NCI-H2081 (cell line): ENCODE measurements around the gene RBM20.

ENCODE experiments used
- DNase-seq, 2 experiments: peaks; one replicate each; lab custom pipeline; 2025; lab: John Stamatoyannopoulos, UW

Gene RBM20

DNA sequence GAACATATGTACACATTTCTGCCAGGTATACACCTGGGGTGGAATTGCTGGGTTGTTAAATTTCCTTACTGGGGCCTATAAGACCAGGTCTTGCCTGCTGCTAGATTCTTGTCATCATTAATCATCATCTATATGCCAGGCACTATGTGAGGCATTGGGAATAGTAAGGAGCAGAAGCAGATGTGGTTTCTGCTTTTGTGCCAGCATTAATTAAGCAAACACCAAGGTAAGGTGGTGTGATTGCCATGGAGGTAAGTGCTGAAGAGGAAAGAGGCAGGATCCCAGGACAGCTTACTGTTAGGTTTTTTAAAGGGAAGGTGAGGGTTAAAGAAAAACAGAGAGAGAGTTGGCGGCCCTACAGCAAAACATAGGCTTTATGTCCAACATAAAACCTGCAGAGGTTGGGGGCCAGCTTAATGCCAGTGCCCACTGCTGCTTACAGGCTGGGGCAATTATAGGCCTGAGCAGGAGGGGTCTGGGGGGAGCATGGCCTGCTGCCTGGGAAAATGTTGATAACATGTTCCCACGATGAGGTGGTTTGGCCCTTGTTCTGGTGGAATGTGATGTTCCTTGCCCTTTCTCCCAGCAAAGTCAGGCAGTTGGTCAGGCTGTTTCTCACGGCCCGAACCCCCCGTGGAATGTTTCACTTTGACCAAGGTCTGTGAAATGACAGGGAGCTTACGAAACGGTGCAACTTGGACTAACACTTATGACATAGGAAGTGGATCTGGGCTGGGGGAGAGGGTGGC lies 93.9 kb downstream of the RBM20 start:
- DNase-seq, result no peak

DNA sequence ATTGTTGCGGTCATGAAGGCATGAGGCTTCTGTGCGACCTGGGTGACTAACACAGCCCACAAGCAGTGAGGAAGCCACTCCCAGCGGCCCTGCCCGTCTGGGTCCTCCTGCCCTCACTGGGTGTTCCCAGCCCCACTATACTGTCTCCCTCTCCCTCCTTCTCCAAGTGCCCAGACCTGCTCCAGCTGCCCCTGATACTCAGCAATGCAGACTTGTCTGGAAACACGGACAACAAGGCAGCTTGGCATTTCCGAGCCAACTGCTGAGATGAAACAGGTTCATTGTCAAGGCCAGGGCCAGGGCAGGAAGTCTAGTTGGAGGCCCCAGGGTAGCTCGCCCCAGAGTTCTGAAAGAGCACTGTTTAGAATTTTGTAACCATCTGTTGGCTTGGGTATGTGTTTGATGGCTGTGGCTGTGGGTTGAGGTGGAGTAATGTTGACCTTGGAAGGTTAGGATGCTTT lies 95.7 kb downstream of the RBM20 start:
- DNase-seq, result no peak

DNA sequence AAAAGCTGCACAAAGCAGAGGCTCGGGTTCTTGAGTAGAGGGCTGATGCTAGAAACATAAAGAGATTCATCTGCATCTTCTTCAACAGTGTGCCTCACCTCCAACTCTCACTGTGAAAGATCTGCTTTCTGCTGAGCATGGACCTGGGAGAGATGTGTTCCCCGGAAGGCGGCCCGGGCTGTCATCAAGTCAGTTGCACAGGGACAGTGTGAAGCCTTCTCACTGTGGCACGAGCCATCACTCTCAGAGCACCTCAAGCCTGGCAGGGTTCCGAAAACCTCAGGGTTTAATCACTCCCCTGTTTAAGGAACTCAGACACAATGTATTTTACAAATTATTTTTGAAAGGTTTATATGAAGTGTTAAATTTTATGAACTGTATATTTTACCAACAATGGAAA lies 98.7 kb downstream of the RBM20 start:
- no peak for DNase-seq

DNA sequence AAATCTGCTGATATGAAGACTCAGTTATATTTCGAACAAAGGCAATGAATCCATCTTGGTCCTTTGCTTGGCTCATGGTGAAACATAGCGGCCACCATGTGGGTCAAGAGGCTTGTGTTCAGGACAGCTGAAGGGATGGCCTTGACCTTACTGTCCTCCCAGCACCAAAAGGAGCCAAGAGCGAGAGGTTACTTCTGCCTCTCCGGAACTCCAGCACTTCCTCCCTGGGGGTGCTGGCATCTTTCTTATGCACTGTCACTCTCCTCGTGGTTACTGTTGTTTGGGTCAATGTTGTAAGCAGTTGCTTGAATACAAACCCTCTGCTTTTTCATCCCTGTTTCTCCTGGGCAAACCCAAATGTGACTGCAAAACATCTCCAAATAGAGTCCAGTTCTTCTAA lies 100.6 kb downstream of the RBM20 start:
- DNase-seq, result no peak

DNA sequence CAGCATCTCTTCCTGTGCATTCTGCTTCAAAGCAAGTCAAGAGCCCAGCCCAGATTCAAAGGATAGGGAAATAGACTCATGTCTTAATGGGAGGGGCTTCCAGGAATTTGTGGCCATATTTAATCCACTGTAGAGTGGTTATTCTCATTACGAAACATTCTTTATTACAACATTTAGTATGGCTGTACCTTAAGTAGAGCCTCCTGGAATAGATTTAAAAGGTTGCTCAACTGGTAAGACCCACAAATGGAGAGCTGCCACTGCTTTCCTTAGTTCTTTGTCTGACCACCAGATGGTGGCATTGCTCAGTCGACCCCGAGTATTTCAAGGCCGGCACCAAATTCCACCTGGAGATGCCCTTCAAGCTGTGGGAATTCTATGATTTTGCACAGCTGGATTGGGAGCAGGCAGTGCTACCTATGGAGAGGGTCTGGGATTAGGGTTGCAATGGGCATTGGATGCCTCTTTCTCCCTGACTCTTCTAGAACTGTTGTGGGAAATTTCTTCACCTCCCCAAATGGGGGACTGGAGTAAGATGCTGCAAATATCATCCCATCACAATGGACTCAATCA lies 102.2 kb downstream of the RBM20 start:
- DNase-seq, result peak; percentile 27 to 37

DNA sequence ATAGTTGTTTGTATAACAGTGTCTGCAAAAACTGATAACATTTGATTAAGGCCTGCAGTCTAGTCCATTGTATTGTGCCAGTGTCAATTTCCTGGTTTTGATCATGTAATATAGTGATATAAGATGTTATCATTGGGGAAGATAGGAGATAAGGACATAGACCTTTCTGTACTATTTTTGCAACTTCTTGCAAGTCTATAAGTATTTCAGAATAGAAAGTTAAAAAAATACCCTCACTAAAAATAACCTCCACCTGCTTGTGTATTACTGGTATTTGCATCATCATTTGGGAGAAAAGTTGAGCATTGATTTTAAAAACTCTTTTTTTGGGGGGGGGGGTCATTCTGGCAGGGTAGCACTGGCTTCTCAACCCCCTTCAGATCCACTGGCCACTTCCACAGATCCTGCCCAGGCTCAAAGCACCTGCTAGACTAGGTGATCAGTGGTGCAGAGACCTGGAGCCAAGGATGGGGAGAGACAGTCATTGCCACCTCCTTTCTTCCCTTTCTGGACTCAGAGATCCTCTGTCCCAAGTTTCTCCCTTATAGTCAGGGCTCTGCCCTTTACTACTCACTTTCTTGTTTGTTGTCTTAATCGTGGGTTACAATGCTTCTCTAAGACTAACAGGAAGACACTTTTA lies 103.0 kb downstream of the RBM20 start:
- no peak for DNase-seq

DNA sequence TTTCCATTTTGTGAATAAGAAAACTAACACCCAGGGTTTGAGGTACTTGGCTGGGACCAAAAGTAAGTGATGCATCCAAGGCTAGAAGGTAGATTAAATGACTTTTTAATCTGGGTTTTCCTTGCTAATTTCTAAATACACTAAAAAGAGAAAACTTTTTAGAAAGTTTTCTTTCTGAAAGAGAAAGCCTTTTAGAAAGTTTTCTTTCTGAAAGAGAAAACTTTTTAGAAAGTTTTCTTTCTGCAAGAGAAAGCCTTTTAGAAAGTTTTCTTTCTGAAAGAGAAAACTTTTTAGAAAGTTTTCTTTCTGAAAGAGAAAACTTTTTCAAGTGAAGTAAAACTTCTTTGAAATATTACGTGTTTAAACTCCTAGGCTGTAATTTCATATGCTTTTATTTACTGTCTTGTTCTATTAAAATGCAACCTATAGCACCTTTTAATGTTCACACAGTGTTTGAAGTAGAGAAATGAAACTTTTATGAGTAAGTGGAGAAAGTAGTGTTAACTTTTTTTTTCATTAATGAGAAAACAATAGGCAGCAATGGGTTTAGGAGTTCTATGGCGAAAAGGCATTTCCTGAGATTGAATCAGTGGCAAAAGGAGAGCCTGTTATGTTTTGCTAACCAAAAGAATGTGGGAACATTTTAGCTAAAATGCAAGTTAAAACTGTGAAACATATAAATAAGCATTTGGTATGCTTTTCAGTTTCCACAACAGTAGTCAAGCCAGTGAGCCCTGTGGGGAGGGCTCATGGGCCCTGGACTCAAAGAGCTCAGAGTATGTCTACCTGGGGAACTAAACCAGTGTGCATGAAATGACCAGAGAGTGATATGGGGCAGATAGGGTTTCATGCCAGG lies 103.7 kb downstream of the RBM20 start:
- no peak for DNase-seq

DNA sequence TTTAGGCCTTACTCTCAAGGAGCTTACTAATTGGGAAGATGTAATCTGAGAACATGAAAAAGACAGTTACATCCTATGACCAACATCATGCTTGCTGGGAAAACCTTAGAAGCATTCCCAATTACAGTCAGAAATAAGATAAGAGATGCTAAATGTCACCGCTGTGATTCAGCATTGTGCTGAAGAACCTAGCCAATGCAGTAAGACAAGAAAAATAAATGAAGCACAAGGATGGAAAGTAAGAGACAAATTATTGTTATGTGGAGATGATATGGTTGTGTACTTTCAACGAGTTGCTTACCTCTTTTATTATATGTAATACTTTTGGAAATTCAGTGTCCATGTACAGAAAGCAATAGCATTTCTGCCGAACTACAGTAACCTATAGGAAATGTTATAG lies 104.8 kb downstream of the RBM20 start:
- no peak for DNase-seq

DNA sequence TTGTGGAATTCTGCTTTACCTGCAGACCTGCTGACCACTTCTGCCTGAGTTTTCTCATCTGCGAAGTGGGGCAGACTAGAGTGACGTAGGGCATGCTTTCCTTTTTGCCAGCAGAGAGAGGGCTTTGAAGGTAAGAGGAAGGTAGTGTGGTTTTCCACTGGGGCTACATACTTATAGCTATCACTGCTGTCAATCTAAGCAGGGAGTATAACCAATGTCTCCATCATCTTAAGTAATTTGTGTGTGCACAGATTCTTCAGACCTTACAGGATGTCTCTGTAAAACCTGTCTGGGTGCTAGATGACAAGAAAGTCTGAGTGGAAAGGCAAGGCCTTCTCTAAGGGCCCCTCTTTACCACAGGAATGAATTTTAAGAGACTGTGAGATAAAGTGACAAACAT lies 106.8 kb downstream of the RBM20 start:
- DNase-seq, result no peak

DNA sequence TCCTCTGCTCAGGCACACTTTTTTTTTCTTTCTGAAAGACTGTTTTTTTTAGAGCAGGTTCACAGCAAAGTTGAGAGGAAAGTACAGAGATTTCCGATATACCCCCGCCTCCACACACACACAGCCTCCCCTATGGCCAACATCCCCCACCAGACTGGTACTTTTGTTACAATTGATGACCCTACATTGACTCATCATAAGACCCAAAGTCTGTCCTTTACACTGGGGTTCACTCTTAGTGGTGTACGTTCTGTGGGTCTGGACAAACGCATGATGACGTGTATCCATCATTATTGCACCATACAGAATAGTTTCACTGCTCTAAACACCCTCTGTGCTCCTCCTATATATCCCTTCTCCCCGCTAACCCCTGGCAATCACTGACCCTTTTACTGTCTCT lies 107.7 kb downstream of the RBM20 start:
- DNase-seq, result no peak

DNA sequence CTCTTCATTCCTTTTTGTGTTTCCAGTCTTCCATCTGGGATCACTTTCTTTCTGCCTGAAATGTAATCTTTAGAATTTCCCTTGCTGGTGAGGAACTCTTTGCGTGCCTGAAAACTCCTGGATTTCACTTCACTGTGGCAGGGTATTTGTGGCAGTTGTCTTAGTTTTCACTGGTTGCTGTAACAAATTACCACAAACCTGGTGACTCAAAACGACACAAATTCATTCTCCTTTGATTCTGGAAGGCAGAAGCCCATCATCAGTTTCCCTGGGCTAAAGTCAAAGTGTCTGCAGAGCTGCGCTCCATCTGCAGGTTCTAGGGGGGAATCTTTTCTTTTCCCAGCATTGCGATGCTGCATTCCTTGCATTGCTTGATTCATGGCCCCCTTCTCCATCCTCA lies 109.3 kb downstream of the RBM20 start:
- DNase-seq, result no peak

DNA sequence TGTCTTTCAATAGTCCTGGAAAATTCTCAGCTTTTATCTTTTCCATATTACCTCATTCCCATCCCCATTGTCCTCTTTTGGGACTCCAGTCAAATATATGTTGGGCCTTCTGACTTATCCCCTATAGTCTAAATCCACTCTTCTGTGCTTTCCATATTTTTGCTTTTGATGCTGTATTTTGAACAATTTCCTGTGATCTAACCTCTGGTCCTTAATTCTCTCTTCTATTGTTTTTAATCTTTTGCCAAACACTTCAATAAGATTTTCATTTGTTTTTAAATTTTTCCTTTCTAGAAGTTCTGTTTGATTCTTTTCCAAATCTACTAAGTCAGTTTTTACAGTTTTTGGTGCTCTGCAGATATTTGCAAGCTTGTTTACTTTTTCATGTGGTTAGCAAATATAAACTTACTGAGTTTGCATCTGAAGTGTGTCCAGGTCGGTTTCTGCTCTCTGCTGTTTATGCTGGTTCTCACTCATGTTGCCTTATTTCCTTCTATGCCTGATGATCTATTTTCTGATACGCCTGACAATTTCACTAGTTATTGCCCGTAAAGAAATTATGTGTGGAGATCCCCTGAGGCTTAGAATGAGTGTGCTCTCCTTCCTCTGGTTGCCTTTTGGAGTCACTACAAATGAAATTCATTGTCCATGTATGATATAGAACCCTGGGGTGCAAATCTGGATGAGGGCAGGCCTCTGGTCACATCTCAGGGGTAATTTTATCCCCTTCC lies 110.4 kb downstream of the RBM20 start:
- no peak for DNase-seq

DNA sequence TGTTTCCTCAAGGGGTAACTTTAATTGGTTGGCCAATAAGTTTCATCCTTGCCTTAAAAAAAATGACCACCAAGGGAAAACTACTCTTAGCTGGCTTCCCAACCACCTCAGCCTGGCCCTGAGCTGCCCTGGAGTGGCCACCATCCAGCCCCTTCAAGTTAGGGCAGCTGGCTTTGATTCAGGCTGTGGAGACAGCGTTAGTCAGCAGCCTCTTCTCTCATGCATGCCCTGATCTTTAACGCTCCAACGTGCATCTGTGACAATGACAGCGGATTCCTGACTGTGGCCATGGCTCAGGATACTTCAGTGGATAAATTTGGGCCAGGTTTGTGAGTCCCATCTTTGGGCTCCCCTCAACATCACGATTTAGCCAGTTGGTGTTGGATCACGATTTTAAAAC lies 111.6 kb downstream of the RBM20 start:
- no peak for DNase-seq

DNA sequence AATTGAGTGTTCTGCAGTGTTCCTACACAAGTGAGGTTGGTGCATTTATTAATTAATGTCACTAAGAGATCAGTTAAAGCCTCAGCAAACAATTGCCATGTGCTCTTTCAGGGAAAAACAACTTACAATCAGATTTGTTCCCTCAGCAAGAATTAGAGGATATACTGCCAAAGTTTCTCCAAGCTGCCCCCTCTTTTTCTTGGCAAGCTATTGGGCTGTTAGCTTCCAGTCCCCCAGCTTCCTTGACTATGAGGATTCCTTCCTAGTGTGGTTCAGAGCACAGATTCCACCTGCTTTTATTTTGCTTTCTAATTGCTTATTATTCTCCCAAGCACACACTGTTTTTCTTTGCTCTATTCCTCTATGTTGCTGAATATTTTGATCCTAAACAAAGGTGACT lies 112.7 kb downstream of the RBM20 start:
- DNase-seq, result no peak

DNA sequence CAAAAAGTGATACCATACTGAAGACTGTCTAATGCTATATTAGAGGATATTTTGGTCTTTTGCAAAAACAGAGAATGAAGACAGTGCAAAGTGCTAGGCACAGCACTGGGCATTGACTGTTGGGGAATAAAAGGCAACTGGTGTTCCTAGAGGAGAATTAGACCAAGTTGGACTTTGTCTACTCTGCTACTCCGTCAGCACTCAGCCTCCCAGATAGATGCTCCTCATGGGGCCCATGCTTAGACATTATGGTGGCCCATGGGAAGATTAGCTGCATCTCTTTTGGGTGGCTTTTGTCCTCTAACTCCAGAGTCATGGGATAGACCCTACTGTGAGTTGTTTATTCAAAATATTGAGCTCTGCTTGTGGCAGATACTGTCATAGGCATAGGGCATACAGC lies 113.5 kb downstream of the RBM20 start:
- no peak for DNase-seq

DNA sequence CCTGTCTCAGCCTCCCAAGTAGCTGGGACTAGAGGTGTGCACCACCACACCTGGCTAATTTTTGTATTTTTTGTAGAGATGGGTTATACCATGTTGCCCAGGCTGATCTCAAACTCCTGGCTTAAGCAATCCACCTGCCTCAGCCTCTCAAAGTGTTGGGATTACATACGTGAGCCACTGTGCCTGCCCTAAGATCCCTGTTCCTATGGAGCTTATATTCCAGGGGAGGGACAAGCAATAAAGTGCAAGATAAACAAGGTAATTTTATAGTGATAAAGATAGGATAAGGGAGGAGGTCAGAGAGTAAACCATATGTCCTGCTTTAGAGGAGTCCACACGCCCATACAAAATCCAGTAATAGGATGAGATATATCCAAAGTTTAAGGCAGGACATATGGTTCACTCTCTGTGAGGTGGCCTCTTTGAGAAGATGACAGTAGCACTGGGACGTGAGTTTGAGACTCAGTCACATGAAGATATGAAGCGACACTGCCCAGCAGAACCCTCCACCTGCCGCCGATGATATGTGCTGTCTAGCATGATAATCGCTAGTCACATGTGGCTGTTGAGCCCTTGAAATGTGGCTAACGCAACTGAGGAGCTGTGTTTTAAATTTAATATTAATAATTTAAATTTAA lies 114.1 kb downstream of the RBM20 start:
- no peak for DNase-seq

DNA sequence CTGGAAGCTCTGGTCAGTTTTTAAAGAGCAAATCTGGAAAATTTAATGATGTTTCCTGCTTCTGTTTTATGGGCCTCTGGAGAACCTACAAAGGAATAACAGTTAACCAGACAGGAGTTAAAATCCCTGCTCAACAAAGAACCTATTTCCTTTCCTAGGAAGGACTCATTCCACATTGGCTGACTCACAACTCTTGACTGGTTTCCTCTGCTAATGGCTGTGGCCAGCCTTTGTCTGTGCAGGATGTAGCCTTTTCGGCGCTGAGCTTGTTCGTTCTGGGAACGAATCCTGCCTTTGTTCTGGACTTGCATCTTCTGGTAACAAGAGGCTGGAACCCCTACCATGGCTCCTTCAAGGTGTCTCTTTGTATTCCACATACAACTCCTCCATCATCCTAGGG lies 114.8 kb downstream of the RBM20 start:
- no peak for DNase-seq

DNA sequence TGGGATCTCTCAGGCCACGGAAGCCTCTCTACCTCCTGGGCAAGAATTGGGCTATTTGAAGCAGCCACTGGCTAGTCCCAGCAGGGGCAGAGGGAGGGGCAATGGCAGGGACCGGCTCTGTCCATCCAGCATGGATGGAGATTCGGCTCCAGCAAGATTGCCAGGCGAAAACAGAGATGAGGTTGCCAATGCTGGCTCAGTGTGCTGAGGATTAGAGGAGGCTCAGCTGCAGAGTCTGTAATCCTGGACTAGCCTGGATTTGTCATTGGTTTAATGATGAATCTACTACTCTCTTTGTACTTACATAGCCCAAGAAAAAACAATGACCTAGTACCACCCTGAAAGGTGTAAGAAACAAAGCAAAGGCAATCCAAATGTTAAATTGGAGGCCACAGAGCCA lies 115.4 kb downstream of the RBM20 start:
- DNase-seq, result no peak

DNA sequence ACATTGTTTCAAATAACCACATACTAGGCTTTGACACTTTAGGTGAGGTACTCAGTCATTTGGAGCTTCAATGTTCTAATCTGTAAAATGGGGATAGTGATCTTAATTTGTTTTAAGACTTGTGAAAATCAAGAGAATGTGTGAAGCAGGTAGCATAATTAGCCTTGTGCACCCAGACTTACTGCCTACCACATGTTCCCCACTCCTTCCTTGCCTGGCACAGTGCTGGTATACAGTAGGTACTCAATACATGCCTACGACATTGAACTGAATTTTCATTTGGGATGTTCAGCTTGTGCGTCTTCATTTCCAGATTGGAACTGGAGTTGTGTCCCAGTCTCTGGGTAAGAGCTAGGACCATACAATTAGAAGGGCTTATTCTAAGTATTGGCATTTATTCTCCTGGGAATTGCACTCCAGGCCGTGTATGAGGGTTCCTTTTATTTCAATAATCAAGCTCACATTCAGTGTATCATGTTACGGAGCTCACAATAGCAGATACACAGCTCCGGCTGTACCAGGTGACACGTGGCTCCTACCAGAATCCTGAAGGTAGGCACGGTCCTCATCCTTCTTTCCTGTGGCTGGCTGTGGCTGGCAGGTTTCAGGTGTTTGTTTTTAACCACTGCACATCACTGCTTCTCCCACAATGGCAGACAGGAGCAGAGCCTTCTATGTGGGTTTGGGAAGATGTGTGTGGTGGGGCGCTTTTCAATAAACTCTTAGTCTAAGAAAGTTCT lies 118.1 kb downstream of the RBM20 start:
- no peak for DNase-seq

DNA sequence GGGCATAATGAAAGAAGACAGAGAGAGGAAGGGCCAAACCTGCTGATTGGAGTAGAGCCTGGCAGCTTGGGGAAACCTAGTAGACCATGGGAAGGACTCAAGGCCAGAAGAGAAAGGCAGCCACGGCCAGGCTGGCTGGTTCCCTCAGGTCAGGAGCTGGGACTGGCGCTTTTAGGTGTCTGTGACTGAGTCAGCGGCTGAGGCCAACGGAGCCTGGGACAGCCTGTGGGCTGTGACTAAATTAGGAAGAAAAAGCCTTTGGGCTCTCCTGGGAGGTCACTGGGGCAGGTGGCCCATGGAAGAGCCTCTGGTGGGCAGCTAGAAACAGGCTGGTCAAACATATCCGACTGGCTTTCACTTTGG lies 118.7 kb downstream of the RBM20 start:
- DNase-seq, result no peak

DNA sequence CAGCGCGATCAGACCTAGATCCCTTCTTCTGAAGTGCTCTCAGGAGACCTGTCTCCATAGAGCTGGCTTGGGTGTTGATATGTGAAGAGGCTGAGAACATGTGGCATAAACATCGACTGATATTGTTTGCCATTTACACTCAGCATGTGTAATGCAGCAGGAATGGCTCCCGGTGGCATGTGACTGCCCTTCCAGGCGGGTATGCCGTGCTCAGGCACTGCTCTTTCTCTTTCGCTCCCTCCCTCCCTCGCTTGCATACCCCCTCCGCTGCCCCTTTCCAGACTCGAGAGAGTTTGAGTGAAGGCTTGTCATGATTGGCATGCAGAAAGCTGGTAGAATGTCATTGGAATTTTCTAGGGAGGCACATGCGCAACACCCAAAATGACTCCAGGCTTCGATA lies 120.2 kb downstream of the RBM20 start:
- DNase-seq, result no peak
